ENCODE data around the gene ATAD3A.

DNA sequence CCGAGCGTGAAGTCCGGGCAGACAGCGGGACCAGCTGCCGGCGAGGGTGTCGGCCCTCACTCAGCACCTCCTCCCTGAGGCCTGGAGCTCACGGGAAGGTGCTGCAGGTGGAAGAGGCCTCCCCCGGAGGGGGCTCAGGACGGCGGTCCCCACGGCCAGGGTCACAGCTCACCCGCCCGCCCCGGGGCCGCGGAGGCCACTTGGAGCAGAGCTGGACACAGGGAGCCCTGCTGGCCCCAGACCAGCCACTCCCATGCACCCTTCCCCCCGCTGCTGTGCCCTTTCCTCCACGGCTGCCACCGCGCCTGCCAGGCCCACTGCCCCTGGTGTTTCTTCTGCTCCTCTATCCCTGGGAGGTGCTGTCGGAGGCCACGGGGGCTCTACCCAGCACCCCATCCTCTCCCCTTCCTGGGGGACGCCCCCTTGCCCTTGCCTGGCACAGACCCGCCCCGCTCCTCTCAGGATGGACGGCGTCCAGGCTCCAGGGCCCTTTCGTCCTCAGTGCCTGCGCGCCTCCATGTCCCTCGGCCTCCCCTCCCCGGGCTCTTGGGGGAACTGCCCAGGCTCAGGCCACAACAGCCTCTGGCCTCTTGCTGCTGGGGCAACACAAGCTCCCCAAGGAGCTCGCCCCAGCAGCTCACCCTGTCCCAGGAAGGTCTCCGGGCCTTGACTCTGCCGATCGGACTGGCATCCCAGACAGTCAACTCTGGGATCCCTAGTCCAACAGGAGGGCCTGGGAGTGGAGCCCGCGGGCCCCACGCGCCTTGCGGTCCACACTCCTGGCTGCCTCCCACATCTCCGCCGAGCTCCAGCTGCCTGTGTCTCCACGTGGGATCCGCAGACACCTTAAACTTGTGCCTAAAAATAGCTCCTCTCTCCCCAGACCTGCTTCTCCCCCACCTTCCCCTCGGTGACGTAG is 24.3 kb downstream of the ATAD3A start:
- TF ChIP-seq, protein P1, sequence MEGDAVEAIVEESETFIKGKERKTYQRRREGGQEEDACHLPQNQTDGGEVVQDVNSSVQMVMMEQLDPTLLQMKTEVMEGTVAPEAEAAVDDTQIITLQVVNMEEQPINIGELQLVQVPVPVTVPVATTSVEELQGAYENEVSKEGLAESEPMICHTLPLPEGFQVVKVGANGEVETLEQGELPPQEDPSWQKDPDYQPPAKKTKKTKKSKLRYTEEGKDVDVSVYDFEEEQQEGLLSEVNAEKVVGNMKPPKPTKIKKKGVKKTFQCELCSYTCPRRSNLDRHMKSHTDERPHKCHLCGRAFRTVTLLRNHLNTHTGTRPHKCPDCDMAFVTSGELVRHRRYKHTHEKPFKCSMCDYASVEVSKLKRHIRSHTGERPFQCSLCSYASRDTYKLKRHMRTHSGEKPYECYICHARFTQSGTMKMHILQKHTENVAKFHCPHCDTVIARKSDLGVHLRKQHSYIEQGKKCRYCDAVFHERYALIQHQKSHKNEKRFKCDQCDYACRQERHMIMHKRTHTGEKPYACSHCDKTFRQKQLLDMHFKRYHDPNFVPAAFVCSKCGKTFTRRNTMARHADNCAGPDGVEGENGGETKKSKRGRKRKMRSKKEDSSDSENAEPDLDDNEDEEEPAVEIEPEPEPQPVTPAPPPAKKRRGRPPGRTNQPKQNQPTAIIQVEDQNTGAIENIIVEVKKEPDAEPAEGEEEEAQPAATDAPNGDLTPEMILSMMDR (conservative IDR thresholded peaks at IDR 0.05; ENCODE audit: low read depth in 2 of 2), result no peak
- TF ChIP-seq EZH2phosphoT487 (IDR thresholded peaks at IDR 0.05; ENCODE audit: unreplicated experiment) (no peak), EZH2 (IDR thresholded peaks at IDR 0.05; ENCODE audit: low read depth, unreplicated experiment) (no peak), POLR2AphosphoS5 (IDR thresholded peaks at IDR 0.05; ENCODE audit: low read depth) (no peak), CREB1 (CRISPR knock-in tag; IDR thresholded peaks at IDR 0.05; ENCODE audit: low read depth) (no peak), STAT1 (IDR thresholded peaks at IDR 0.05; ENCODE audit: unreplicated experiment) (no peak), JUNB (IDR thresholded peaks at IDR 0.05; ENCODE audit: unreplicated experiment) (no peak)
- TF ChIP-seq, protein P2, sequence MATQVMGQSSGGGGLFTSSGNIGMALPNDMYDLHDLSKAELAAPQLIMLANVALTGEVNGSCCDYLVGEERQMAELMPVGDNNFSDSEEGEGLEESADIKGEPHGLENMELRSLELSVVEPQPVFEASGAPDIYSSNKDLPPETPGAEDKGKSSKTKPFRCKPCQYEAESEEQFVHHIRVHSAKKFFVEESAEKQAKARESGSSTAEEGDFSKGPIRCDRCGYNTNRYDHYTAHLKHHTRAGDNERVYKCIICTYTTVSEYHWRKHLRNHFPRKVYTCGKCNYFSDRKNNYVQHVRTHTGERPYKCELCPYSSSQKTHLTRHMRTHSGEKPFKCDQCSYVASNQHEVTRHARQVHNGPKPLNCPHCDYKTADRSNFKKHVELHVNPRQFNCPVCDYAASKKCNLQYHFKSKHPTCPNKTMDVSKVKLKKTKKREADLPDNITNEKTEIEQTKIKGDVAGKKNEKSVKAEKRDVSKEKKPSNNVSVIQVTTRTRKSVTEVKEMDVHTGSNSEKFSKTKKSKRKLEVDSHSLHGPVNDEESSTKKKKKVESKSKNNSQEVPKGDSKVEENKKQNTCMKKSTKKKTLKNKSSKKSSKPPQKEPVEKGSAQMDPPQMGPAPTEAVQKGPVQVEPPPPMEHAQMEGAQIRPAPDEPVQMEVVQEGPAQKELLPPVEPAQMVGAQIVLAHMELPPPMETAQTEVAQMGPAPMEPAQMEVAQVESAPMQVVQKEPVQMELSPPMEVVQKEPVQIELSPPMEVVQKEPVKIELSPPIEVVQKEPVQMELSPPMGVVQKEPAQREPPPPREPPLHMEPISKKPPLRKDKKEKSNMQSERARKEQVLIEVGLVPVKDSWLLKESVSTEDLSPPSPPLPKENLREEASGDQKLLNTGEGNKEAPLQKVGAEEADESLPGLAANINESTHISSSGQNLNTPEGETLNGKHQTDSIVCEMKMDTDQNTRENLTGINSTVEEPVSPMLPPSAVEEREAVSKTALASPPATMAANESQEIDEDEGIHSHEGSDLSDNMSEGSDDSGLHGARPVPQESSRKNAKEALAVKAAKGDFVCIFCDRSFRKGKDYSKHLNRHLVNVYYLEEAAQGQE (IDR thresholded peaks at IDR 0.05; ENCODE audit: unreplicated experiment), result no peak

Measured in GM23338 (cell line).